ENCODE measurements around the gene HDAC11. TPM values are rescaled to one million over a fixed set of nuclear protein-coding genes. Genes with fewer than 3 reads are reported as not detected.
A peak's percentile ranks its signal among the peaks of the same experiment; 100 is the strongest.

The HDAC11 gene
- total RNA-seq, 6 donors from 2014 or later = 11.5 to 28.1 (median 18.0) TPM

GRCh38 chr3:13466781-13467180 is 13.3 kb upstream of the HDAC11 start:
- 65 to 74% methylated on average over 4 of the region's 4 CpGs for WGBS, 2 donors
- Histone ChIP-seq H3K36me3 (no peaks in the 10 kb centered on the region), H3K4me1 (no peaks in the 10 kb centered on the region), H3K27ac (no peak overlapping the region), H3K4me3 (no peak overlapping the region), H3K27me3 (no peaks in the 10 kb centered on the region), H3K9me3 (no peaks in the 10 kb centered on the region)
- DNase-seq = no peak
- TF ChIP-seq CTCF (IDR thresholded peaks at IDR 0.05) (no peak), POLR2A (IDR thresholded peaks at IDR 0.05) (no peak), POLR2AphosphoS5 (IDR thresholded peaks at IDR 0.05) (no peak), EP300 (IDR thresholded peaks at IDR 0.05) (no peak)
- no peak for ATAC-seq (ENCODE audit: low FRiP score in 2 of 2)

- no peaks in the 10 kb centered on the region for H3K36me3 ChIP-seq
- DNase-seq (no peak), ATAC-seq (ENCODE audit: low FRiP score in 2 of 2) (peak in 1 of 2 donors; percentile 20)
- H3K27me3 ChIP-seq = no peaks in the 10 kb centered on the region
- H3K9me3 ChIP-seq = no peaks in the 10 kb centered on the region
- no peak overlapping the region for H3K4me3 ChIP-seq
- WGBS, 2 donors = 68 to 76% methylated on average over 13 of the region's 13 CpGs
- H3K27ac ChIP-seq = no peak overlapping the region
- no peaks in the 10 kb centered on the region for H3K4me1 ChIP-seq
- no peak for TF ChIP-seq POLR2AphosphoS5 (IDR thresholded peaks at IDR 0.05)
- no peak for TF ChIP-seq POLR2A (IDR thresholded peaks at IDR 0.05)
- TF ChIP-seq EP300 (IDR thresholded peaks at IDR 0.05) = no peak
- no peak for TF ChIP-seq CTCF (IDR thresholded peaks at IDR 0.05)
Measured at GRCh38 chr3:13470894-13471574, 9.1 kb upstream of the HDAC11 start.

GRCh38 chr3:13472286-13472685 is 7.8 kb upstream of the HDAC11 start:
- TF ChIP-seq CTCF (IDR thresholded peaks at IDR 0.05) (no peak), POLR2A (IDR thresholded peaks at IDR 0.05) (no peak)
- no peak for DNase-seq

GRCh38 chr3:13473020-13473419 is 7.1 kb upstream of the HDAC11 start:
- no peak for ATAC-seq (ENCODE audit: low FRiP score in 2 of 2)
- no peak for TF ChIP-seq EP300 (IDR thresholded peaks at IDR 0.05)
- no peak for TF ChIP-seq POLR2A (IDR thresholded peaks at IDR 0.05)
- TF ChIP-seq POLR2AphosphoS5 (IDR thresholded peaks at IDR 0.05) = no peak
- TF ChIP-seq CTCF (IDR thresholded peaks at IDR 0.05) = no peak
- Histone ChIP-seq H3K27me3 (no peaks in the 10 kb centered on the region), H3K36me3 (no peaks in the 10 kb centered on the region), H3K4me3 (no peak overlapping the region), H3K27ac (no peak overlapping the region), H3K9me3 (no peaks in the 10 kb centered on the region), H3K4me1 (no peaks in the 10 kb centered on the region)
- 95 to 100% methylated on average over 3 of the region's 3 CpGs for WGBS, 2 donors
- no peak for DNase-seq

More at GRCh38 chr3:13472286-13472685, 7.8 kb upstream of the HDAC11 start:
- H3K4me1 ChIP-seq = no peaks in the 10 kb centered on the region
- no peaks in the 10 kb centered on the region for H3K9me3 ChIP-seq
- 58 to 85% methylated on average over 4 of the region's 4 CpGs for WGBS, 2 donors
- no peak overlapping the region for H3K4me3 ChIP-seq
- no peak overlapping the region for H3K27ac ChIP-seq
- no peaks in the 10 kb centered on the region for H3K27me3 ChIP-seq
- no peak for ATAC-seq (ENCODE audit: low FRiP score in 2 of 2)
- no peaks in the 10 kb centered on the region for H3K36me3 ChIP-seq

GRCh38 chr3:13474021-13474420 is 6.1 kb upstream of the HDAC11 start:
- 76 to 87% methylated on average over 12 of the region's 12 CpGs for WGBS, 2 donors
- Histone ChIP-seq H3K4me3 (no peak overlapping the region), H3K9me3 (no peaks in the 10 kb centered on the region), H3K27ac (no peak overlapping the region), H3K36me3 (no peaks in the 10 kb centered on the region), H3K4me1 (peaks cover 2 to 5% (median 3%) of the 10 kb centered on the region in 4 donors), H3K27me3 (no peaks in the 10 kb centered on the region)
- TF ChIP-seq EP300 (IDR thresholded peaks at IDR 0.05) (no peak), POLR2AphosphoS5 (IDR thresholded peaks at IDR 0.05) (no peak), CTCF (IDR thresholded peaks at IDR 0.05) (no peak), POLR2A (IDR thresholded peaks at IDR 0.05) (no peak)
- ATAC-seq (ENCODE audit: low FRiP score in 2 of 2) (no peak), DNase-seq (no peak)

Data from upper lobe of left lung (tissue), 6 donors.